Measurements from ENCODE around the gene RSPH4A.
"Not testable (repeated sequence)": the region's sequence is repeated elsewhere in the genome, so short reads cannot be mapped to it uniquely, and the experiment has no call there.

- TF ChIP-seq EZH2 (IDR thresholded peaks at IDR 0.05); POLR2AphosphoS5 (IDR thresholded peaks at IDR 0.05; ENCODE audit: borderline replicate concordance, low read depth, low read length); FOXP2 (optimal IDR thresholded peaks at IDR 0.05; ENCODE audit: control extremely low read depth, extremely low read length, insufficient read depth): not testable (repeated sequence)
Measured at GRCh38 chr6:116664169-116664568, 47.9 kb downstream of the RSPH4A start.
